ENCODE data around the gene RPL27A.

RPL27A gene

DNA sequence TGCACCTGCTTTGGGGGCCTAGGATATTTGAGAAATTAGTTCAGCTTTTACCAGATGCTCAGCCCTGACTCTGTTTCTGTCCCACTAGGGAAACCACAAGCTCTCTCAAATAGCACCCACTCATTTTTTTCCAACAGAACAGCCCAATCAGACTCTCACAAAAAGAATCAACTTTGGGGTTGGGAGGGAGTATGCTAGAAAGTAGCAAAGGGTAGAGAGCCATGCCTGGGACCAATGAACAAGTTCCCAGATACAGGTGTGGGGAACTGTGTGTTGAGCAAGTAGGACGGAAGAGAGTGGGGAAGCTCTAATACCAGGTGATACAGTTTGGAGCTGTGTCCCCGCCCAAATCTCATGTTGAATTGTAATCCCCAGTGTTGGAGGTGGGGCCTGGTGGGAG is 41.3 kb upstream of the RPL27A start:
- H3K4me3 ChIP-seq (ENCODE audit: low read depth, low read length) = no peak overlapping the region
- no peak for DNase-seq (ENCODE audit: low read depth)
- TF ChIP-seq, protein P1, sequence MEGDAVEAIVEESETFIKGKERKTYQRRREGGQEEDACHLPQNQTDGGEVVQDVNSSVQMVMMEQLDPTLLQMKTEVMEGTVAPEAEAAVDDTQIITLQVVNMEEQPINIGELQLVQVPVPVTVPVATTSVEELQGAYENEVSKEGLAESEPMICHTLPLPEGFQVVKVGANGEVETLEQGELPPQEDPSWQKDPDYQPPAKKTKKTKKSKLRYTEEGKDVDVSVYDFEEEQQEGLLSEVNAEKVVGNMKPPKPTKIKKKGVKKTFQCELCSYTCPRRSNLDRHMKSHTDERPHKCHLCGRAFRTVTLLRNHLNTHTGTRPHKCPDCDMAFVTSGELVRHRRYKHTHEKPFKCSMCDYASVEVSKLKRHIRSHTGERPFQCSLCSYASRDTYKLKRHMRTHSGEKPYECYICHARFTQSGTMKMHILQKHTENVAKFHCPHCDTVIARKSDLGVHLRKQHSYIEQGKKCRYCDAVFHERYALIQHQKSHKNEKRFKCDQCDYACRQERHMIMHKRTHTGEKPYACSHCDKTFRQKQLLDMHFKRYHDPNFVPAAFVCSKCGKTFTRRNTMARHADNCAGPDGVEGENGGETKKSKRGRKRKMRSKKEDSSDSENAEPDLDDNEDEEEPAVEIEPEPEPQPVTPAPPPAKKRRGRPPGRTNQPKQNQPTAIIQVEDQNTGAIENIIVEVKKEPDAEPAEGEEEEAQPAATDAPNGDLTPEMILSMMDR (IDR thresholded peaks at IDR 0.05; ENCODE audit: control insufficient read depth, extremely low read depth, insufficient read depth) = no peak

DNA sequence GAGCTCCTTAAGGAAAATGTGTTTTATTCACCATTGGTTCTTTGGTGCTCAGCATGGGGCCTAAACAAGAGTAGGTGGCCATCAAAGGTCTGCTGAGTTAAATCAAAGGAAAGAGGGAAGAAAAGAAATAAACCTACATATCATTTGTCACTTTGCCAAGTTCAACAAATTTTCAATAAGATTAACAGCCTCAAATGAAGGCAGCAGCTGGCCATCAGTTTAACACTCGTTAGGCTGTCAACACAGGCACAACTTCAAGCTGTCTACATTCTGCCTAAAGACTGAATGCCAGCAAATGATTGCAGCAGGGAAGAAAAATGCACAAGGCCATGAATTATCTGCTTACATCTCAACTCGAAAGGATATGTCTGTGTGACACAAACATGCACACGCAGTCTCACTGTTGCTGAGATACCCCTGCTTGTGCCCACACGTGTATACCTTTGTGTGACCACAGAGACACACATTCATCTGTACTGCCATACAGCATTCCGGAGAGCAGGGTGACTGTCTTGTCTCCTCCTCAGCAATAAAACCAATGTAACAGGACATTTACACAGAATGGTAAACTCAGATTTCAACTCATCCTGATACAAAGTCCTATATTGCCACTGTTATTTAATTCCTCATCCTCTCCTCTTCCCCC is 40.3 kb upstream of the RPL27A start:
- DNase-seq (ENCODE audit: low read depth) = no peak
- H3K4me3 ChIP-seq (ENCODE audit: low read depth, low read length) = no peak overlapping the region
- TF ChIP-seq, protein P1 (IDR thresholded peaks at IDR 0.05; ENCODE audit: control insufficient read depth, extremely low read depth, insufficient read depth) = no peak

DNA sequence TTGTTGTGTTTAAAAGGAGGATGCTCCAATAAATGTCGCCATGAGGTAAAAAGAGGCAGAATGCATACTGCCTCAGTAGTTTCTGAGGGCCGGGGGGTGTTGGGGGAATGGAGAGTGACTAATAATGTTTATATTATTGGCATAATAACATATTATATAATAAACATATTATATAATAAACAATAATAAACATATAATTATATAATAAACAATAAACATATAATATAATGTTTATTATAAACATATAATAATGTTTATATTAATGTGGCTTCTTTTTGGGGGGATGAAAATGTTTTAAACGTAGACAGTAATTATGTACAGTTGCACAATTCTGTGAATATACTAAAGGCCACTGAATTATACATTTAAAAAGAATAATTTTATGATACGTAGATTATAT is 35.7 kb upstream of the RPL27A start:
- TF ChIP-seq, protein P1 (IDR thresholded peaks at IDR 0.05; ENCODE audit: control insufficient read depth, extremely low read depth, insufficient read depth) = no peak
- no peak overlapping the region for H3K4me3 ChIP-seq (ENCODE audit: low read depth, low read length)
- DNase-seq (ENCODE audit: low read depth) = no peak

DNA sequence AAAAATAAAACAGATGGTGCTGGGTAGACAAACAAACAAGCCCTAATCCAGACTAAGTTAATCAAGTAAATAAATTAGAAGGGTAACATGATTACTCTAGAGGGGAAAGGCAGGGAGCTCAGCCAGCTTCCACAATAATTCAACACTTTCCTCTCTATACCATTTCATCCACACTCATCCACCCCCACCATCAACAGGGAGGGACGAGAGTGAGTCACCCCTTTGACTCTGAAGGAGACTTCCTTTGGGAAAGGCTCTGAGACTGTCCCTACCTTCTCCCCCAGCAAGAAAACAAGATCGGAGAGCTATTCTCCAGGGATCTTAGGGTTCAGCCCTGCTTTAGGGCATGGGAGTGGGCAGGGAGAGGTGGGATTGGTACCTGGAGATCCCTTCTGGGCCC is 33.2 kb upstream of the RPL27A start:
- DNase-seq (ENCODE audit: low read depth) = no peak
- H3K4me3 ChIP-seq (ENCODE audit: low read depth, low read length) = no peak overlapping the region
- TF ChIP-seq, protein P1 (IDR thresholded peaks at IDR 0.05; ENCODE audit: control insufficient read depth, extremely low read depth, insufficient read depth) = no peak

DNA sequence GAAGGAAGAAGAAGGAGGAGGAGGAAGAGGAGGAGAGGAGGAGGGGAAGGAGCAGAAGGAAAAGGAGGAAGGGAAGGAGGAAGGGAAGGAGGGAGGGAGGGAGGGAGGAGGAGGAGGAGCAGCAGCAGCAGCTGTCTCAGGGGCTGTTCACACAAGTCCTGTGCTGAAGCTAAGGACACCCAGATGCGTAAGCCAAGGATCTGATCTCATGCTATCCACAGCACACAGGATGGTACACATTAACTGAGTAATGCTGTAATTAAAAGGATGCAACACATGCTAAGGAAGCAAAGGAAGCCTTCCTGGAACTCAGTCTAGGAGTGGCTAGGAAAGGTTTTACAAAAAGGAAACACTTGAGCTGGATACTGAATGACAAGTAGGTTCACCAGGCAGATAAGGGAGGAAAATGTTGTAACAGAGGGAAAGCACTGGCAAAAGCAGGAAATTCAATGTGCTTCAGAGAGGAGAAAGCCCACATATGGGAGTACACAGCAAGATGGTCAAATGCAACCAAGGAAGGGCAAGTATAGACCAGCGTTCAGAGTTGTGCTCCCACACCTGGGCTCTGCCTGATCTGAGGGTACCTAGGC is 32.1 kb upstream of the RPL27A start:
- no peak overlapping the region for H3K4me3 ChIP-seq (ENCODE audit: low read depth, low read length)
- no peak for DNase-seq (ENCODE audit: low read depth)
- TF ChIP-seq, protein P1 (IDR thresholded peaks at IDR 0.05; ENCODE audit: control insufficient read depth, extremely low read depth, insufficient read depth) = no peak

DNA sequence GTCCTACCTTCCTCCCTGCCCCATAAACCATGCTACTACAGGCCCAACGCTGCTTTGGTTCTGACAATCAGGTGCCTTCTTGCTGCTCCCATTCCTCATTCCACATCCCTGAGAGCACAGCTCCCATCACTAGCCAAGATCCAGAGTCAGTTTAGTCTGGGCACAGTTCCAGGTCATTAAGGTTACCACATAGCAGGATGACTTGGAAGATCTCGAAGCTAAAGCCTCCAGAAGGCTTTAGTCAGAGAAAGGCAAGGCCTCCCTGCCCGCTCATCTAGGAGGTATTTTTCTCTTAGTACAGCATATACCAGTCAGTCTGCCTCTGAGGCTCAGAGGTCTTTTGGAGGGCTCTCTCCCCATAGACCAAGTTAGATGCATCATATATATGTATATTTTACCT is 30.5 kb upstream of the RPL27A start:
- TF ChIP-seq, protein P1 (IDR thresholded peaks at IDR 0.05; ENCODE audit: control insufficient read depth, extremely low read depth, insufficient read depth) = no peak
- H3K4me3 ChIP-seq (ENCODE audit: low read depth, low read length) = no peak overlapping the region
- DNase-seq (ENCODE audit: low read depth) = no peak

DNA sequence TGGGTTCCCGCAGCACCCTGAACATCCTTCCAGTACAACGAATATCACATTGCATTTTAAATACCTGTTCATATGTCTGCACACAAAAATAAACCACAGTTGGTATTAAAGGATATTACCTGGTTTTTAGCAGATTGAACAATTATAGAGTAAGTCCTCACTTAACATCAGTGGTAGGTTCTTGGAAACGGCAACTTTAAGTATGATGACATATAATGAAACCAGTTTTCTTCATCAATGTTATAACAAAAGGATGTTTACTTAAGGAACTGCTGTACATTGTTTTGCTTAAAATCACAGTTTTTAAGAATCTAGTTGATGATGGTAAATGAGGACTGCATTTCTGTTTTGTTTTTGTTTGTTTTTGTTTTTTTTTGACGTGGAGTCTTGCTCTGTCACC is 28.1 kb upstream of the RPL27A start:
- no peak overlapping the region for H3K4me3 ChIP-seq (ENCODE audit: low read depth, low read length)
- DNase-seq (ENCODE audit: low read depth) = no peak
- TF ChIP-seq, protein P1 (IDR thresholded peaks at IDR 0.05; ENCODE audit: control insufficient read depth, extremely low read depth, insufficient read depth) = no peak
